Measurements from ENCODE around the gene SLC7A5. TPM values are rescaled to one million over a fixed set of nuclear protein-coding genes. Genes with fewer than 3 reads are reported as not detected.

SLC7A5 gene
- polyA plus RNA-seq, 1 donor from 2014 or later, result 3.9 TPM

DNA sequence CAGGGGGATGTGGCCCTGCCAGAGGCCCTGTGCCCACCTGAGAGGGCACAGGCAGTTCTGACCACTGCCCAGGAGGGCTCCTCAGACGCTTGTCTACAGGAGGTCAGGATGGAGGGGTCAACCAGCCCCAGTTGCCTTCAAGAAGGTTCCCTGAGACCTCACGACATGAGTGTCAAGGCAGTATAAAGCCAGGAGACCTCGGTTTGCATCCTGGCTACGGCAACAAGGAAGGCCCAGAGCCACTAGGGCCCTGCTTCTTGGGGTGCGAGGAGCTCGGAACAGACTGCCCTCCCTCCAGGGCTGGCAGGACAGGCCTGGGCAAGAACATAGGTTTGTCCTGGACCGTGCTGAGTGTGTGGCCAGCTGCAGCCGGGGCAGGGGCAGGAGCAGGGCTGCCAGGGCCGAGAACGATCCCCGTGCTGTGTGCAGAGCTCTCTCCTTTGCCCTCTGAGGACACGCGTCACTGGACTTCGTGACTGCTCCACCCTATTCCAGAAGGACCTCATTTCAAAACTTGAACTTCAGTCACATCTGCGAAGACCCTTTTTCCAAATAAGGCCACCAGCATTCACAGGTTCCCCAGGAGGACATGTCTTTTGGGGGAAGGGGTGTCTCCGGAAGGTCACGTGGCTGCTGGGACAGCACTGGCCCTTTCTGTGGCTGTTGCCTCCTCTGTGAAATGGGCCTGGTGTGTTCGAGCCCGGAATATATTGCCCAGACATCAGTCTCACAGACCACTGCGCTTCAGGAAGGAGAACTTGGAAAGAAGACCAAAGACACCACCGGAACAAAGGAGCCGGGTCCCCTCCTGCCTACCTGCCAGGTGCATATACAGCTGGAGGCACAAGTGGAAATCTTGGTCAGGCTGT, 27.7 kb downstream of the SLC7A5 start (continued):
- TF ChIP-seq, protein P1, sequence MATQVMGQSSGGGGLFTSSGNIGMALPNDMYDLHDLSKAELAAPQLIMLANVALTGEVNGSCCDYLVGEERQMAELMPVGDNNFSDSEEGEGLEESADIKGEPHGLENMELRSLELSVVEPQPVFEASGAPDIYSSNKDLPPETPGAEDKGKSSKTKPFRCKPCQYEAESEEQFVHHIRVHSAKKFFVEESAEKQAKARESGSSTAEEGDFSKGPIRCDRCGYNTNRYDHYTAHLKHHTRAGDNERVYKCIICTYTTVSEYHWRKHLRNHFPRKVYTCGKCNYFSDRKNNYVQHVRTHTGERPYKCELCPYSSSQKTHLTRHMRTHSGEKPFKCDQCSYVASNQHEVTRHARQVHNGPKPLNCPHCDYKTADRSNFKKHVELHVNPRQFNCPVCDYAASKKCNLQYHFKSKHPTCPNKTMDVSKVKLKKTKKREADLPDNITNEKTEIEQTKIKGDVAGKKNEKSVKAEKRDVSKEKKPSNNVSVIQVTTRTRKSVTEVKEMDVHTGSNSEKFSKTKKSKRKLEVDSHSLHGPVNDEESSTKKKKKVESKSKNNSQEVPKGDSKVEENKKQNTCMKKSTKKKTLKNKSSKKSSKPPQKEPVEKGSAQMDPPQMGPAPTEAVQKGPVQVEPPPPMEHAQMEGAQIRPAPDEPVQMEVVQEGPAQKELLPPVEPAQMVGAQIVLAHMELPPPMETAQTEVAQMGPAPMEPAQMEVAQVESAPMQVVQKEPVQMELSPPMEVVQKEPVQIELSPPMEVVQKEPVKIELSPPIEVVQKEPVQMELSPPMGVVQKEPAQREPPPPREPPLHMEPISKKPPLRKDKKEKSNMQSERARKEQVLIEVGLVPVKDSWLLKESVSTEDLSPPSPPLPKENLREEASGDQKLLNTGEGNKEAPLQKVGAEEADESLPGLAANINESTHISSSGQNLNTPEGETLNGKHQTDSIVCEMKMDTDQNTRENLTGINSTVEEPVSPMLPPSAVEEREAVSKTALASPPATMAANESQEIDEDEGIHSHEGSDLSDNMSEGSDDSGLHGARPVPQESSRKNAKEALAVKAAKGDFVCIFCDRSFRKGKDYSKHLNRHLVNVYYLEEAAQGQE (IDR thresholded peaks at IDR 0.05; ENCODE audit: borderline replicate concordance), result no peak
- no peak for TF ChIP-seq EZH2 (IDR thresholded peaks at IDR 0.05; ENCODE audit: borderline replicate concordance, insufficient read depth, low read length, poor library complexity, severe bottlenecking)

DNA sequence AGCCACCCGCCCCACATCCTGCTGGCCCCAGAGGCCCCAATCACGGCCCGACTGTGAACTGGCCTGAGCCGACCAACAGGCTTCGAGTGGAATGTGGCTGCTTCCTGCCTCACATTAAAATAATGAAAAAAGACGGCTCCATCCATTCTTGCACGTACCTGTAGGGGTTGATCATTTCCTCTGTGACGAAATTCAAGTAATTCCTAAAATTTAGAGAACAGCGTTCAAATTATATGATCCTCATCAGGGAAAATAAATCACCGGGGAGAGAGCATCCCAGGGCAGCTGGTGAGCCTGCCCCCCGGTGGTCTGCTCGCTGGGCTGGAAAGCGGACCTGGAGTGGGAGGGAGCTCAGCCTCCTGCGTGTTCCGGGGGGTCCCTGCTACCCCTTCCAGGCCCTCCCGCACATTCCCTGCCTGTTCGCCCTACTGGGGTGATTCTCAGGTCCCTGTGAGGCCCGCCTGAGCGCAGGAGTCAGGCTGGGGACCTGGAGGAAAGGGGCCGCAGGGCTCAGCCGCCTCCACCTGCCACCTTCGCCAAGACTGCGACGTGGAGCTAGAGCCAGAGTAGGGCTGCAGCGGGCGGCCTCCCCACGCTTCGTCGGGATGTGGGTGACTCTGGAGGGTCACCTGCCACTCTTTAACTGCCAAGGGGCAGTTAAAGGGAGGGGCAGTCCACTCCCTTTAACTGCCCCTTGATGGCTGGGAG, 28.9 kb downstream of the SLC7A5 start:
- no peaks in the 10 kb centered on the region for H3F3A ChIP-seq (ENCODE audit: insufficient read depth, low read length, poor library complexity, severe bottlenecking)
- no peaks in the 10 kb centered on the region for H3K27me3 ChIP-seq (ENCODE audit: insufficient read depth, low read depth, low read length)
- no peaks in the 10 kb centered on the region for H3K36me3 ChIP-seq (ENCODE audit: insufficient read depth, low read length)
- H3K27ac ChIP-seq (ENCODE audit: low read length), result no peak overlapping the region
- H3K9me2 ChIP-seq (ENCODE audit: insufficient read depth, low read length), result no peaks in the 10 kb centered on the region
- H3K9ac ChIP-seq (ENCODE audit: low read length), result no peak overlapping the region
- H2AFZ ChIP-seq (ENCODE audit: low read depth, low read length), result no peak overlapping the region
- no peaks in the 10 kb centered on the region for H4K20me1 ChIP-seq (ENCODE audit: insufficient read depth)
- H3K4me3 ChIP-seq (ENCODE audit: low read length), result no peak overlapping the region
- H3K4me2 ChIP-seq (ENCODE audit: low read length), result no peak overlapping the region
- H3K9me3 ChIP-seq (ENCODE audit: low read length), result no peaks in the 10 kb centered on the region
- H3K79me2 ChIP-seq (replicated peaks; ENCODE audit: insufficient read depth, low read length), result no peaks in the 10 kb centered on the region
- TF ChIP-seq RAD21 (conservative IDR thresholded peaks at IDR 0.05), result no peak
- TF ChIP-seq POLR2AphosphoS5 (IDR thresholded peaks at IDR 0.05), result no peak
- no peak for TF ChIP-seq SMC3 (conservative IDR thresholded peaks at IDR 0.05; ENCODE audit: poor library complexity)
- TF ChIP-seq EP300 (conservative IDR thresholded peaks at IDR 0.05; ENCODE audit: poor library complexity, severe bottlenecking), result no peak
- TF ChIP-seq EZH2 (IDR thresholded peaks at IDR 0.05; ENCODE audit: borderline replicate concordance, insufficient read depth, low read length, poor library complexity, severe bottlenecking), result no peak
- TF ChIP-seq, protein P2, sequence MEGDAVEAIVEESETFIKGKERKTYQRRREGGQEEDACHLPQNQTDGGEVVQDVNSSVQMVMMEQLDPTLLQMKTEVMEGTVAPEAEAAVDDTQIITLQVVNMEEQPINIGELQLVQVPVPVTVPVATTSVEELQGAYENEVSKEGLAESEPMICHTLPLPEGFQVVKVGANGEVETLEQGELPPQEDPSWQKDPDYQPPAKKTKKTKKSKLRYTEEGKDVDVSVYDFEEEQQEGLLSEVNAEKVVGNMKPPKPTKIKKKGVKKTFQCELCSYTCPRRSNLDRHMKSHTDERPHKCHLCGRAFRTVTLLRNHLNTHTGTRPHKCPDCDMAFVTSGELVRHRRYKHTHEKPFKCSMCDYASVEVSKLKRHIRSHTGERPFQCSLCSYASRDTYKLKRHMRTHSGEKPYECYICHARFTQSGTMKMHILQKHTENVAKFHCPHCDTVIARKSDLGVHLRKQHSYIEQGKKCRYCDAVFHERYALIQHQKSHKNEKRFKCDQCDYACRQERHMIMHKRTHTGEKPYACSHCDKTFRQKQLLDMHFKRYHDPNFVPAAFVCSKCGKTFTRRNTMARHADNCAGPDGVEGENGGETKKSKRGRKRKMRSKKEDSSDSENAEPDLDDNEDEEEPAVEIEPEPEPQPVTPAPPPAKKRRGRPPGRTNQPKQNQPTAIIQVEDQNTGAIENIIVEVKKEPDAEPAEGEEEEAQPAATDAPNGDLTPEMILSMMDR (IDR thresholded peaks at IDR 0.05; ENCODE audit: poor library complexity, severe bottlenecking), result no peak
- TF ChIP-seq TAF1 (IDR thresholded peaks at IDR 0.05; ENCODE audit: low read depth), result no peak
- TF ChIP-seq MXI1 (conservative IDR thresholded peaks at IDR 0.05; ENCODE audit: poor library complexity, severe bottlenecking), result no peak
- TF ChIP-seq, protein P1 (IDR thresholded peaks at IDR 0.05; ENCODE audit: borderline replicate concordance), result no peak

Data from neural cell (in vitro differentiated cells).